Myocyte (in vitro differentiated cells): Measurements from ENCODE around the gene IREB2. TPM values are rescaled to one million over a fixed set of nuclear protein-coding genes. Genes with fewer than 3 reads are reported as not detected.
"Not testable (repeated sequence)": the region's sequence is repeated elsewhere in the genome, so short reads cannot be mapped to it uniquely, and the experiment has no call there.

ENCODE experiments used
- DNase-seq: peaks from one replicate; pipeline ENCODE4 v3.0.0-alpha.2; 2012; ENCODE audit warnings: low read depth
- total RNA-seq: library from RNA; depleted of rRNA; stranded (reverse); fragments of >200 nt; gene quantifications from 2 replicates; pipeline ENCODE4 v1.2.3, GENCODE V29; 2014

IREB2 gene
- total RNA-seq, 1 donor from 2014 or later, result 29.7 TPM

GRCh38 chr15:78434134-78434533, 3.9 kb upstream of the IREB2 start:
- DNase-seq, result no peak

DNA sequence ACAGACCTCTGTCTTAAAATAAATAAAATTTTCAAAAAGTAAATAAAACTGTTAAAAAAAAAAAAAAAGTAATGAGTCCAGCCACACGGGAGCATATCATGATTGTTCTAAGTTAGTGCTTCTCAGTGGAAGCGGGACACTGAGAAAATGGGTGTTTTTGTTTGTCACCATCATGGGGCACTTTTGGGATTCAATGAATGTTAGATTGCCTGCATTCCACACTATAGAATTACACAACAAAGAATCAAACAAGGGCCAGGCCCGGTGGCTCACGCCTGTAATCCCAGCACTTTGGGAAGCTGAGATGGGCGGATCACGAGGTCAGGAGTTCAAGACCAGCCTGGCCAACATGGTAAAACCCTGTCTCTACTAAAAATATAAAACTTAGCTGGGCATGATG, 3.3 kb upstream of the IREB2 start:
- DNase-seq, result not testable (repeated sequence)

- no peak for DNase-seq
Observed at GRCh38 chr15:78437107-78437761, 782 bp upstream of the IREB2 start.

DNA sequence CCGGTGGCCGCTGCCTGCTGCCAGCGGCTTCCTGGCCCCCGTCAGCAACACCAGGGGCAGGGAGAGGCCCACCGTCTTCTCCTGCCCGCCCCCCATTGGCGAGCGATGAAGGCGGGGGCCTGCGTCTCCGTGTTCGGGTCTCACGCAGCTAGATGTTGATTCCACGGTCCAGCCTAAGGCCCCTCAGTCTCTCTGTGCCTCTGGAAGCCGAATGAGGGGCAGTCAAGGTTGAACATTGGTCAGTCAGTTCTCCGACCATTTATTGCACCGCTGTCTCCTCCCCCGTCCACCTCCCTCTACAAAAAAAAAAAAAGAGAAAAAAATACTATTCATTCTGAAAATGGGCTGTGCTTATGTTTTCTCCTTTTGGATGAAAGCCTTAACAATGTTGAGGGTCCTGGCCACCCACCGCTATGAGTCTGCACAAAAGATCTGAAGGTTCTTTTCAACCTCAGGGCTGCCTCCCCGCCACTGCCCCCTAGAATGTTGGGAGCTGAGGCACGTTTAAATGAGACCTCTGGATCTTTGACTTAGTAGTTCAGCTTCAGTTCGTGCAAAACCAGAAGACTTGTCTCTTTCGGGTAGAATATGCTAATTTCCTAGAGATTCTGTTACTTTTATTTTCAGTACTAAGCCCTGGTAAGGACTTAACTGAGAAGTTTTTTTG, 736 bp downstream of the IREB2 start:
- DNase-seq, result peak; percentile 48

DNA sequence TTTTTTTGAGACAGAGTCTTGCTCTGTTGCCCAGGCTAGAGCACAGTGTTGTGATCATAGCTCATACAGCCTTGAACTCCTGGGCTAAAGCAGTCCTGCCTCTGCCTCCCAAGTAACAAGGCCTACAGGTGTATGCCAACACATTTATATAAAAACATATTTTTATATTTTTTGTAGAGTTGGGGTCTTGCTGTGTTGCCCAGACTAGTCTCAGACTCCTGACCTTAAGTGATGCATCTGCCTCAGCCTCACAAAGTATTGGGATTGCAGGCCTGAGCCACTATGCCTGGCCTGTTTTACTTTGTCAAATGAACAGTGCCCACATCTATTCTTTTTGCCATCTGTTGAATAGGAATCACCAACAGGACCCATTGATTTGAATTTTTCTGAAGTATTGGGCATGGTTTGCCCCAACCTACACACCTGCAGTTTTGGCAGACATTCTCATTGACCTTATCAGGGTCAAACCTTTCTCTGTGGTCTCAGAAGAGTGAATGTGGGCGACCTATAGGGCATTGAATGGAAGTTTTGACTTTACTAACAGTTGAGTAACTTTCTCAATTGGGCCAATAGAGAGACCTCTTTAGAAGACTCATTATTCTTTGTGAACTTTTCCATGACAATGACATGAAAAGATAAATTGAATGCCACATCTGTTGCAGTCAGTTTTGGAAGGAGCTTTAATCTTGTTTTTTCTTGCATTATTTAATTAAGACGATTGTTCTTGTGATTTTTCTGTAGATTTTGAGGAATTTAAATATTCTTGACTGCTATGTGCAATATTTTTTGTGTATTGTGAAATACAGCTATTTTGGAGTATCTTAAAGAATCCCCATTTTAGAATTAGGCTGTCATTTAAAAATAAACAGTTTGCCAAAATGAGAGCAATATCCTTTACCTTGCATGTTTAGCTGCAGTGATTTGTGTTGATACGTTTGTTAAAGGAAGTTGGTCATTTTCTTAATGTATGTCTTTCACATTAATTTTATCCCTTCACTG, 2.7 kb downstream of the IREB2 start:
- no peak for DNase-seq

DNA sequence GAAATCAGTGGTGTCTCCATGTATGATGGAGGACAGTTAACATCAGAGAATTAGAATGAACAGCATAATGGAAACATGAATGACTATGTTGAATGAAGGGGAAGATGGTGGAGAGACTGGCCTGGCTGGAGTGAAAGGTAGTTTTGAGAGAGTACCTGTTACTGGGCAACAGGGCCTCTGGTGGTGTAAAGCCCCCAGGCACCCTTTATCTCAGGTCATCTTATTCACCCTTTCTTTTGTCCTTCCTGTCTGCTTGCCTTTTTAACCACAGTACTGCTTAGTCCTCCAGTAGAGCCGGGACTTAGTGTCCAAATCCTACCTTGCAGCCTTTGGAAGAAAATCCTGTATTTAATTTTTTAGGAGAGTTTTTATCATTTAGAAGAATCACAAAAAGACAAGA, 6.2 kb downstream of the IREB2 start:
- DNase-seq, result no peak

DNA sequence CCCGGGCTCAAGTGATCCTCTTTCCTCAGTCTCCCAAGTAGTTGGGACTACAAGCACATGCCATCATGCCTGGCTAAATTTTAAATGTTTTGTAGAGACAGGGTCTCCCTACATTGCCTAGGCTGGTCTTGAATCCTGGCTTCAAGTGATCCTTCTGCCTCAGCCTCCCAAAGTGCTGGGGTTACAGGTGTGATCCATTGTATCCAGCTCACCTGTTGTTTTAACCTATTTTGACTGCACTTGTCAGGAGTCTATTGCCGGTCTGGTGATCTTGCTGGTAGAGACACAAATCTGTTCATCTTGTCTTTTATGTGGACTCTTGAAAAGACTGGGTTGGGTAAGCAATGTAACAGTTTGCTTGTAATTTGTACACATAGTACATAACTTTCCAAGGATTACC, 7.9 kb downstream of the IREB2 start:
- DNase-seq, result no peak

DNA sequence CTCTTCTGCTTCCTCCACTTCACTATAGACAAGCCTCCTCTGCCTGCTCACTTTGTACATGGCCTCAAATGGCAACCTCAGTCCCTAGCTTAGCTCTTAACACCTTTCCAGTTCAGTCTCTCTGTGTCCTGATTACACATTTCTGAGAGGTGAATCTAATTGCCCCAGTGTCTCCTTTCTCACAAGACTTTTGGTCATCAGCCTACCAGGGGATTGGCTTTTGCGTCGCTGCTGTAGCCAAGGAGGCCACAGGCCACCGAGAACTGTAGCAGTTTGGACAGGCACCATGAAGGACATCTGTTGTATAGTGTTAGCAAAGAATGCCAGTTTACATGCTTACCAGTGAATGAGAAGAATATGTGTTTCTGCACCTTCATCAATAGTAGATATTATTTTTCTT, 8.5 kb downstream of the IREB2 start:
- no peak for DNase-seq

DNA sequence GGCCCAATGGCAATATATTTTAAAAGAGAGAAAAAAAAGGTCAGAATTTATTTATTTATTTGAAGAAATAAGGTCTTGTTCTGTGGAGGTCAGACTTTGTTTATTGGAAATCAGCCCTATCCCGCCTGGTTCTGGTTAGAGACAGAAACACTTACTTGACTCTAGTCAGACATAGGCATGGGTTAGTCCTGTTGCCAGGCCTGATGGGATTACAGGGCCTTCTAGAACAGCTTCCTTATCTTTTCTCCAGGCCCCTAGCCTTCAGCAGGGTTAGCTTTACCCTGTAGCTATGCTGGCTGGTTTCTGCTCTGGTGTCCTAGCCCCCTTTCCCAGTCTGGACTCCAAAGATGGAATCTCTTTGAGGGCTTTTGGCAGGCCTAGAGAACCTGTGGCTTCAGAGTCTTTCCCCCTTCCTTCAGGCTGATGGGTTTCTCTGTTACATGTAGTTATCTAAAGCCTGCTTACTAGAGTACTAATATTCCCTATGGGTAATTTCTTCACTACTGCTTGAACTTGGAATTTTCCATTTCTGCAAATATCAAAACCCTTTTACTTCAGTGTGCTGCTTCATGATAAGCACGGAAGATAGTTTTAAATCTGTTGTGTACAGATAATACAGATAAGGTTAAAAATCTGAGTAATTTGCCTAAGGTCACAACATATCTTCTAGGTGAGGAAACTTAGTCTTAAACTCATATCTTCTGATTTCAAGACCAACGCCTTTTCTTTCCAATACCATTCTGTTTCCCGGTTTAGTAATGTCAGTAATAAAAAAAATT, 10.6 kb downstream of the IREB2 start:
- no peak for DNase-seq

GRCh38 chr15:78449220-78449999, 11.4 kb downstream of the IREB2 start:
- no peak for DNase-seq

DNA sequence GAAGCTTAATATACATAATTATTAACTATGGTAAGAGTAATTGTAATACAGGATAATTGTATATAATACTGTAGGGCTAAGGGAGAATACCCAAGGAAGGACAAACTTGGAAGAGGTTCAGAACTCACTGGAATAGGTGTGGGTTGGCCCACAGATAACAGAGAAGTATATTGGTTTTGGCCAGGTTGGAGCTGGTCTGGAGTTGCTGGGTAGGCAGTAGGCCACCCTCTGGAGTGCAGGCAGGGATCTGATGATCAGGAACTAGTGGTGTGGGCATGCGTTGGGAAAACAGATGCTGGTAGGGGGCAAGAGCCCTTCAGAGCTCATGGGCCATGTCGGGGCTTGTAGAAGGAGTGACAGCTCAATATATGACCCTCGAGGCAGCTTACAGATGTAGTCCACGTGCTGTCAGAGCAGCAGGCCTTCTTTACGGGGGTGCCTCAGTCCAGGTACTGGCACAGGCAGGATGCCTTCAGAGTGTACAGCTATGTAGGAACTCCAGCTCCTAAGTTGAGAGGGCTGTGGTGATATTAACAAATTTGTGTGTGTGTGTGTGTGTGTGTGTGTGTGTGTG, 12.4 kb downstream of the IREB2 start:
- DNase-seq, result no peak

DNA sequence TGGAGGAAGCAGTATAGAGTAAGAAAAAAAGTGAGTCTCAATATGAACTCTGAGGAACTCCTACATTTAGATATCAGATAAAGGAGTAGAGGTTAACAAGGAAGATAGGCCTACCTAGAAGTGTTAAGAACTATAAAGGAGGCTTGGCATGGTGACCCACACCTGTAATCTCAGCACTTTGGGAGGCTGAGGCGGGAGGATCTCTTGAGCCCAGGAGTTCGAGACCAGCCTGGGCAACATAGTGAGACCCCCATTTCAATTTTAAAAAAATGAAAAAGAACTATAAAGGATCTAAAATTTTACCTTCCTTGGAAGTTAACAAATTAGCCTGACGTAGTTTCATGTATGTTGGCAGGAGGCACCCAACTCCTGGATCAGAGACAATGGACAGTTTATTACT, 14.5 kb downstream of the IREB2 start:
- DNase-seq, result no peak

GRCh38 chr15:78453447-78453846, 15.4 kb downstream of the IREB2 start:
- no peak for DNase-seq

DNA sequence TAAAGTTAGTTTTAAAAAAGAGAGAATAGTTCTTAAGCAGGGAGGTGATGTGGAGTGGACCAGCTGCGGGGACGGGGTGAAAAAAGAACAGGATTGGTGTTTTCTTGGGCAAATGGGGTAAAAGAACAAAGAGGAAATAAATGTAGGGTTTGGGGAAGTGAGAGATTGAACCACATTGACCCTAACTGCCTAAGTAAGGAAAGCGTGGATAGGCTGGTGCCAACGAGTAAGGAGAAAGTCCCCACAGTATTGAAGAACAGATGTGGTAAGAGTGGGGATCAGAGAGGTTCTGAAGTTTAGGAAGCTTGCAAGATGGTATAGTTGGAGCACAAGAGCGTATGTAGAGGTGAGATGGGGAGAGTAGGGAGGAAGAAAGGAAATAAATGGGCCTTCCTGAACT, 17.0 kb downstream of the IREB2 start:
- DNase-seq, result no peak

- peak; percentile 46 for DNase-seq
Observed at GRCh38 chr15:78455749-78456148, 17.7 kb downstream of the IREB2 start.

DNA sequence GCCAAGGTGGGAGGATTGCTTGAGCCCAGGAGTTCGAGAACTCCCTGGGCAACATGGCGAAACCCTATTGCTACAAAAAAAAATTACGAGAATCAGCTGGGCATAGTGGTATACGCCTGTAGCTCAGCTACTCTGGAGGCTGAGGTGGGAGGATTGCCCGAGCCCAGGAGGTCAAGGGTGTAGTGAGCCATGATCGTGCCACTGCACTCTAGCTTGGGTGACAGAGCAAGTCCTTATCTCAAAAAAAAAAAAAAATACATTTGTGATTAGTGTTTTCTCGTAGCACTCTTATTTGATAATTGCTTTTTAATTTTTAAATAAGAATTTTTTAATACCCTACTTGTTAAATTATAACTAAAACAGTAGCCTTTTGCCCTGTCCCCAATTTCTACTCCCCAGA, 18.4 kb downstream of the IREB2 start:
- no peak for DNase-seq

DNA sequence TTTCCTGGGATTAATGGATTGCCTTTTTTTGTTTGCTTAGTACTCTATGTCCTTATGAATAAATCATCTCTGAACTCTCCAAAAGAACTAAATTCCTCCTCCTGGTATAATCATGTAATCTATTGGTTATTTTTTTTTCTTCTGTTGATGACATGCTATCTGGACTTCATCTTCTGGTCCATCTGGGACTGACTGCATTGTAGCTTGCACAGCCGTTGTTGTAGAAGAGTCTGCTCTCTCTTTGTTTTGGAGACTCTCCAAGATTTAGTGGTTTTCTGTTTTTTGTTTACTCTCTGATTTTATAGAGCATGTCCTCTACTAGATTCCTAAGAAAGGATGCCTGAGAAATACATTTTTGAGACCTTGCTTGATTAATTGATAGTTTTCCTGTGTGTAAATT, 19.1 kb downstream of the IREB2 start:
- DNase-seq, result peak; percentile 65

GRCh38 chr15:78460737-78461136, 22.7 kb downstream of the IREB2 start:
- DNase-seq, result no peak

DNA sequence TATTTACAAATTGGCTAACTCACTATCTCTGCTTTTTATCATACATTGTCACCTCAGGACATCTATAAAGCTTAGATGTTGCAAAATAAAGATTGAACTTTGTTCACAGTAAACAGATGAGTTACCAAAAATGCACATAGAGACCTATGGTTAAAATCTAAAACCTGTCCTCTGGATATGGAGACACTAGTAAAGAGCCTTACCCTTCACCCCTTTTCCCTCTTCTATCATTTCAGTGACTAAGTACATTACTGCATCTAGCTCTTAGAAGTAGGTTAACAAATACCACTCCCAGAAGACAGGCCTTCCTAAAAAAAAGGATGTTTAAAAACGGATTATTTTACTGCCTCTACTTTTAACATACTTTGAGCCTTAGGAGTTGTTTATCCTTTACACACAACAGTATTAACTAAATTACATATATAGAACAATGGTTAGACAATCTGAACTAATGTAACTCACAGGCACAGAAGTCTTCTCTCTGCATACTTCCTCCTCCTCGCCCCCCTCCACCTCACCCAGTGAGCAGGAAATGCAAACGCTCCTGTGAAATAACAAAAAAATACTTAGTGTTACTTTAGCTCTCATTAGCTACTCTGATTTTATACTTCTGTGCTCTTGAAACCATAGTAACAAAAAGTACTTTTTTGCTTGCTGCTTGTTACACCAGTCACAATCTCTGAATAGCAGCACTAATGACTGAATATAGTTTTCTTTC, 23.3 kb downstream of the IREB2 start:
- no peak for DNase-seq
